HG03139 (cell line): ENCODE results near the gene NCOR2.

Experiments
- ATAC-seq: cut with Tn5 transposase; IDR thresholded peaks from one replicate; pipeline ENCODE4 v1.9.1; 2021; ENCODE audit not compliant: unreplicated experiment

The NCOR2 gene

DNA sequence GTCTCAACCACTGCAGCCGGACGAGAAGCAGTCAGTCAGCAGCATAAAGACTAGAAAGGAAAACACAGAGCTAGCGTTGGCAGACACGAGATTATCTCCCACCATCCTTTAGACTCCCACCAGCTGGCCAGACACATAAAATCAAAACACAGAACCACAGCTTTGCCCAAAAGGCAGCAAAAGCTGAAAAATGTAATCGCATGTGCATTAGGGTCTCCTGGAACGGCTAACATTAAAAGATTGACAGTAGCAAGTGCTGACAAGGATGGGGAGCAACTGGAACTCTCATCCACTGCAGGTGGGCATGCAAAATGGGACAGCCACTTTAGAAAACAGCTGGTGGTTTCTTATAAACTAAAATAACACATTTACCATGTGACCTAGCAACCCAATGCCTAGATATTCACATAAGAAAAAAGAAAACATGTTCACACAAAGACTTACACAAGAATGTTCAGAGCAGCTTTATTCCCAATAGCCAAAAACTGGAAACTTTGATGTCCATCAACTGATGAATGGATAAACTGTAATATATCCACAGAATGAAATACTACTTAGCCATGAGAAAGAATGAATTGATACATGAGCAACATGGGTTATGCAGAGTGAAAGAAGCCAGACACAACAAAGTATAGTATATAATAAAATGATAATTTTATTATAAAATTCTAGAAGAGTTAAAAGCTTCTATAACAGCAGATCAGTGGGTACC is 37.7 kb downstream of the NCOR2 start:
- no peak for ATAC-seq

DNA sequence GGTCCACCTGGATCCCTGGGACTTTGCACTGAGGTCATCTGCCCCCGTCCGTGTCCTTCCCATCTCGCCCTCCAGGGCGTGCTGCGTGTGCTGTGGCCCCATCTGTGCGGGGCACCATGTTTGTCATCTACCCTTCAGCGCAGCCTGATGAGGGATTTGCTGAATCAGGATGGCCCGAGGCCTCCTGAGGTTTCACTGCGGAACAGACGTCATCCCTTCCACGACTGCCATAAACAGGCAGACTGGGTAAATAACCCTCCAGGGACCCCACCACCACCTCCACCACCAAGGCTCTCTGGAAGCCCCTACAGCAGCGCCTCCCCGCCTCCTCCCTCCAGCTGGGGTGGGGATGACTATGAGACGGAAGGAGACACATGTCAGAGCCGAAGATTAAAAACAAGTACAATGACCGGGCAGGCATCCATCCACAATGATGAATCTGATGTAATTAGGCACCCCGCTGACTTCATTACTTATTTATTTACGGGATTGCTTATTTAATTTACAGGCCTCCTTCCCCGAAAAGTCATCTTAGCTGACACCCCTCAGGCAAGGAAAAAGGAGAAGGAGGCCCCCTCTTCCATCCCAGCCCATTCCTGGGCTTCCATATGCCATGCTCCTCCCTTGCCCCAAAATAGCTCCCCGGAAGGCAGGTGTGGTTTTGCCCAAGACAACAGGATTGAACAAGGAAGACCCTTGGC is 39.4 kb downstream of the NCOR2 start:
- ATAC-seq, result no peak

GRCh38 chr12:124525927-124526692 is 41.3 kb downstream of the NCOR2 start:
- no peak for ATAC-seq

- no peak for ATAC-seq
Measured at GRCh38 chr12:124525455-124525854, 42.0 kb downstream of the NCOR2 start.

GRCh38 chr12:124524231-124524925 is 43.0 kb downstream of the NCOR2 start:
- ATAC-seq, result no peak

DNA sequence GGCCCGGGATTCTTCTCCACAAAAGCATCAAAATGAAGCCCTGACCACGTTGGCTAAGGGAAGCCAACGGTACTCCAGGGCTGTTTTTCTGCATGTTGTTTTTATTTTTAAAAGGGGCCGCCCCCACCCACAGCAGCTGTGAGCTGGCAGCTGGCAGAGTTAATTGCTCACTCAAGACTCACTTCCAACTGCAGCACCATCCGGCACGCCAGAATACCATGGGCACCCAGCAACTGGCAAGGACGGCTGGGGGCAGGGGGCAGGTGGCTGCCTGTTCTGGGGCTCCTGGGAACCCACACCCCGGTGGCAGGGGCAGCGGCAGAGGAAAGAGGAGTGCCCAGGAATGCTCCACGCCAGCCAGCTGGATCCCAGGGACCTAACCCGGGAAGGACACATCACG is 44.3 kb downstream of the NCOR2 start:
- no peak for ATAC-seq

GRCh38 chr12:124520907-124521306 is 46.5 kb downstream of the NCOR2 start:
- no peak for ATAC-seq

DNA sequence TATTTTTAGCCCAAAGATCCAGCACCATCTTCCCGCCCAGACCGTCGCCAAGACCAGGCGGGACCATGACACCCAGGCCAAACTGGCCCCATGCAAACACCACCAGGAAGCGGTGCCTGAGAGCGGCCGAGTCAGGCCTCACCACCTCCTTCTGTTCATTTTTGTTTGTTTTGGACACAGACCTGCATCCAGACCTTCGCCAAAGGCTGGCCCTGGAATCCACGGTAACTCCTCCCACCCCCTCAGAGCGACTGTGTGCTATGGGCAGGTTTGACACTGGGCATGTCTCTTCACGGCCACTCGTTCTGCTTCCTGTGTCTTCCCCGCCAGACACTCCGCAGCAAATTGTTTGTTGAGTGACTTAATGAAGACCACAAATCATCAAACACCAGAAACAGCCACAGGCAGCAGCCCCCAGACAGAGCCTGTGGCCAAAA is 47.1 kb downstream of the NCOR2 start:
- ATAC-seq, result no peak

DNA sequence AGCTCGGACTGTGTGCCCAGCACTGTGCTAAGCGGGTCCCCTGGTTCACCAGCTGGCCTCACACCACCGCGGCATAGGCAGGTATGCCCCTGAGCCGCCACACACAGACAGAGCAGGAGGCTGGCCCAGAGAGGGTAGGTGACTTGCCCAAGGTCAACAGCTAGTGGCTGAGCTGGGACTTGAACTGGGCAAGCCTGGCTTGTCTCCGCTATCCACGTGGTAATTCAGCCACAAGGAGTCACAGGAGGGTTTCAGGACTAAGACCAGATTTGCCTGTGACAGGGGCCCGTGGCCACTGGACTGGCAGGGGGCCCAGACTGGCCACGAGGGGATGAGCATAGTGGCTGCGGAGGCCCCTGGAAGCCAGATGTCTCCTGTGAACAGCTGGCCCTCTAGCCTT is 47.7 kb downstream of the NCOR2 start:
- ATAC-seq, result no peak

DNA sequence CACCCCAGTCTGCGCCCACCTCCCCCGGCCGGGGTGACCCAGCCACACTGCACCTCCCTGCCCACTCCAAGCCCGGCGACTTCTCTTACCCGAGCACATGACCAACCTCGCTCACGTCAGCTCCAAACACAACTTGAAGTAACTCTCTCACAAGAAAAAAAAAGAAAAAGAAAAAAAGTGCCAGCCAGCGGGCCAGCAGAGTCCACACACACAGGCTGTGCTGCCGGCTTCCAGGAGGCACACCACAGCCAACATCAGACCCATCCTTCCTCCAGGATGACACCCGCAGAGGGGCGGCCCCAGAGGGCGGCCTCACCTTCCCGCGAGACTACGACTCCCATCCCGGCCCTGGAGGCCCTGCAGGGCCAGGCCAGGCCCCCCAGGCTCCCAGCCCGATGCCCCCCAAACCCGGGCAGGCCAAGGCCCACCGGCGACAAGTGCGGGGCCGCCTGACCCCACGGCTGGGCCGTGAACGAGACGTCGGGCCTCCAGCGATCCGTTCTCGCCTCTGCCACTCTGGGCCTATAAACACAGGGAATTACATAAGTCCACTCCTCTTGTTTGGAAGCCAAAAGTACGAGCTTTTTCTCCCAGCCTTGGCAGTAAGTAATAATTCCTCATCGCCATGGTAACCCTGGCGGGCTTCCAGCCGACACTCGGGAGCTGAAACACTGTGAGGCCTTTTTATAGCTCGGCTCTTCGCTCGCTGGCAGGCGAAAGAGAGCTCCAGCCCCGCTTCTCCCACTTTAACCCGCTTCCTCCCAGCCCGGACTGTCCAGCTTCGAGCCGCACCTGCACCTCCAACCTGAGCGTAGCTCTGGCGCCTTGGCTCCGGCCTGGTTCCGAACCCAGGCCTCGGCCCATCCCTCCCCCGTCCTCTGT is 49.1 kb downstream of the NCOR2 start:
- no peak for ATAC-seq
